ENCODE data around the gene MOB3B. TPM values are rescaled to one million over a fixed set of nuclear protein-coding genes. Genes with fewer than 3 reads are reported as not detected.
"Not testable (repeated sequence)": the region's sequence is repeated elsewhere in the genome, so short reads cannot be mapped to it uniquely, and the experiment has no call there.

MOB3B gene
- total RNA-seq, 2 donors from 2014 or later, result 4.3 to 6.0 TPM

DNA sequence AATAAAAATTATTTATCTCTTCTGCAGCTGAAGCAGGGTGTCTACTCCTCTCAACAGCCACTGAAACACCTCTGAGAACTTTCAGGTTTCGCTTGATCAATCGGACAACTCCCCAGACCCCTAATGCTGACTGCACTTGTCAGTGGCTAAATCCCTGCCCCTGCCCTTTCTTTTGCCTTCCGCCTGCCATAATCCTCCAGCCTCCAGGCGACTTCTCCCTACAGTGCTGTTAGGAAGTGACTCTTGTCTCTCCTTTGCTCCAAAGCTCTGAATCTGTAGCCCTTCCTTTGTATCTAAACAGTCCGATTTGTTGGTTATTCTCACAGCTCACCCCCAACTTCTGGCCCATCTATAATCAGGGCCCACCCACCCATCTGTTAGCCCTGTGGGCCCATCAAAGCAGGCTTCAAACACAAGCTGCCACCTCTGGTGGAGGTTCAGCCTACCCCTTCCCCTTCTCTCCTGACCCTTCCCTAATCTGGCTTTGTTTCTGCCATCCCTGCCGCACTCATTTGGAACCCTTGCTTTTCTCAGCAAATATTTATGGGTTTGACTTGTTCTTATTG is 59.2 kb downstream of the MOB3B start:
- WGBS, 2 donors, result 93 to 97% methylated on average over 6 of the region's 6 CpGs
- H3K4me3 ChIP-seq, result no peak overlapping the region
- H3K27ac ChIP-seq, result no peak overlapping the region
- no peak for DNase-seq
- TF ChIP-seq, protein P1, sequence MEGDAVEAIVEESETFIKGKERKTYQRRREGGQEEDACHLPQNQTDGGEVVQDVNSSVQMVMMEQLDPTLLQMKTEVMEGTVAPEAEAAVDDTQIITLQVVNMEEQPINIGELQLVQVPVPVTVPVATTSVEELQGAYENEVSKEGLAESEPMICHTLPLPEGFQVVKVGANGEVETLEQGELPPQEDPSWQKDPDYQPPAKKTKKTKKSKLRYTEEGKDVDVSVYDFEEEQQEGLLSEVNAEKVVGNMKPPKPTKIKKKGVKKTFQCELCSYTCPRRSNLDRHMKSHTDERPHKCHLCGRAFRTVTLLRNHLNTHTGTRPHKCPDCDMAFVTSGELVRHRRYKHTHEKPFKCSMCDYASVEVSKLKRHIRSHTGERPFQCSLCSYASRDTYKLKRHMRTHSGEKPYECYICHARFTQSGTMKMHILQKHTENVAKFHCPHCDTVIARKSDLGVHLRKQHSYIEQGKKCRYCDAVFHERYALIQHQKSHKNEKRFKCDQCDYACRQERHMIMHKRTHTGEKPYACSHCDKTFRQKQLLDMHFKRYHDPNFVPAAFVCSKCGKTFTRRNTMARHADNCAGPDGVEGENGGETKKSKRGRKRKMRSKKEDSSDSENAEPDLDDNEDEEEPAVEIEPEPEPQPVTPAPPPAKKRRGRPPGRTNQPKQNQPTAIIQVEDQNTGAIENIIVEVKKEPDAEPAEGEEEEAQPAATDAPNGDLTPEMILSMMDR (IDR thresholded peaks at IDR 0.05), result no peak
- TF ChIP-seq POLR2A (IDR thresholded peaks at IDR 0.05), result no peak
- no peak for ATAC-seq
- no peaks in the 10 kb centered on the region for H3K27me3 ChIP-seq
- peaks cover 4% of the 10 kb centered on the region for H3K4me1 ChIP-seq
- intact Hi-C loops (cut with DNase I), result no loop called here
- no peaks in the 10 kb centered on the region for H3K36me3 ChIP-seq (replicated peaks in 1 of 2; ENCODE audit: insufficient read depth in 1 of 2, low read depth in 2 of 2)
- no peaks in the 10 kb centered on the region for H3K9me3 ChIP-seq

DNA sequence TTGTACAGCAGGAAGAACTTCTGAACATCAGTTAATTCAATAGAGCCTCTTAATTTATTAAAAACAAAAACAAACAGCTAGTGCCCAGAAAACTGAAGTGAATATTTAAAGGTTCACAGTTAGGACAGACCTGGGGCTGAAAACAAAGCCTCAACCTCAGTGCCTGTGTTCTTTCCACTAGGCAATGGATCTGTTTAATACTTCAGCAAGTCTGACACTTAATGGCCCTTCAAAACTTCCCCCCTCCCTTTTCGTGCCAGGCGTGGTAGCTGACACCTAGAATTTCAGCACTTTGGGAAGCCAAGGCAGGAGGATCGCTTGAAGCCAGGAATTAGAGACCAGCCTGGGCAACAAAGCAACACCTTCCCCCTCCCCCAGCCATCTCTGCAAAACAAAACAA is 60.1 kb downstream of the MOB3B start:
- Histone ChIP-seq H3K4me1 (peaks cover 4% of the 10 kb centered on the region), H3K27me3 (no peaks in the 10 kb centered on the region), H3K36me3 (replicated peaks in 1 of 2; ENCODE audit: insufficient read depth in 1 of 2, low read depth in 2 of 2) (no peaks in the 10 kb centered on the region), H3K4me3 (no peak overlapping the region), H3K27ac (no peak overlapping the region), H3K9me3 (no peaks in the 10 kb centered on the region)
- intact Hi-C loops (cut with DNase I), result no loop called here
- ATAC-seq (no peak), DNase-seq (no peak)
- 89 to 92% methylated on average over 3 of the region's 3 CpGs for WGBS, 2 donors
- TF ChIP-seq, protein P1 (IDR thresholded peaks at IDR 0.05), result no peak
- TF ChIP-seq POLR2A (IDR thresholded peaks at IDR 0.05), result no peak

DNA sequence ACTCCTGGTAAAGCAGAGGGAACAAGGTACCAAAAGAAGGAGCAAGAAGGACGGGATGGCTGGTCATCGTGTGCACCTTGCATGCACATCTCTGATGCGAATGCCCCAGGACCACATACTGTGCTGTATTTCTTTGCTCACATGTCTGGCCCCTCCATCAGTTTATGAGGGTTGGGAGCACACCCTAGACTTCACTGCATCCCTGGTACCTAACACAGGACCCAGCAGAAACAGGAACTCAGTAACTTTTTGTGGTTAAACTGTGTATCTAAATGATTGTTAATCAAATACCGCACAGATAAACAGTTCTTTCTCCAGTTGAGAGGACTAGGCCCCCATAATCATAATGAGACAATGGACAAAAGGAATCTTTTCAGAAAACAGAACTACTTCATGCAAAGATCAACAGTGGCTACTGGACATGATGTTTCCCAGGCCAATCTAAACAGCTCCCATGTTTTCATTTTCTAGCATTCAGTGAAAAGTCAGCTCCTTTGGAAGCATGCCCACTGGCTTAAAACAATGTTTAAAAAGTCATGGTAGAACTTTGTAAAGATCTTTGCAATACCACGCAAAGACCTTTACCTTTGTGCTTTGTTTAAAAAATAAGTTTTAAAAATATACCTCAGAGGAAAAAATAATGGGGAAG is 61.0 kb downstream of the MOB3B start:
- H3K27me3 ChIP-seq, result no peaks in the 10 kb centered on the region
- DNase-seq (no peak), ATAC-seq (no peak)
- peaks cover 4% of the 10 kb centered on the region for H3K4me1 ChIP-seq
- intact Hi-C loops (cut with DNase I), result no loop called here
- no peak for TF ChIP-seq POLR2A (IDR thresholded peaks at IDR 0.05)
- TF ChIP-seq, protein P1 (IDR thresholded peaks at IDR 0.05), result no peak
- WGBS, 2 donors, result 84 to 88% methylated on average over 5 of the region's 5 CpGs
- no peak overlapping the region for H3K4me3 ChIP-seq
- H3K27ac ChIP-seq, result no peak overlapping the region
- H3K36me3 ChIP-seq (replicated peaks in 1 of 2; ENCODE audit: insufficient read depth in 1 of 2, low read depth in 2 of 2), result no peaks in the 10 kb centered on the region
- H3K9me3 ChIP-seq, result no peaks in the 10 kb centered on the region

DNA sequence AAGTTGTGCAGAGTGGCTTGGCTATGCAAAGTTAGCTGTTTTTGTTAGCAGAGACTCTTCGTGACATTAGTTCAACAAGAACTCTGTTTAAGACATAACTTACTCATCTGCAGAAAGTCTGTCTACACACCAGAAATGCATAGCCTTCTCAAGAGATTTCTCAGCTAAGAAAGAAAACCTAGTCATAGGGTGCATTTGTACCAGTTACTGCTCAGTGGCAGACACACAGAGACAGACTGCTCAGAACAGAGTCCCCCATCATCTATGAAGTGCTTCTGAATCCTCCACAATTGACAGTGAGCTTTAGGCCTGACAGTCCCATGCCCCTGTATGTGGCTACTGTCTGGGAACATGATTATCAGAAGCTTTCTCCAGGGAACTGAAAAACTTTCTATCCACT is 61.6 kb downstream of the MOB3B start:
- Histone ChIP-seq H3K36me3 (replicated peaks in 1 of 2; ENCODE audit: insufficient read depth in 1 of 2, low read depth in 2 of 2) (no peaks in the 10 kb centered on the region), H3K4me1 (peaks cover 4% of the 10 kb centered on the region), H3K27me3 (no peaks in the 10 kb centered on the region), H3K4me3 (no peak overlapping the region), H3K27ac (no peak overlapping the region), H3K9me3 (no peaks in the 10 kb centered on the region)
- 100% methylated on average over 1 of the region's 1 CpG for WGBS, 2 donors
- ATAC-seq (no peak), DNase-seq (no peak)
- TF ChIP-seq POLR2A (IDR thresholded peaks at IDR 0.05), result no peak
- TF ChIP-seq, protein P1 (IDR thresholded peaks at IDR 0.05), result no peak
- intact Hi-C loops (cut with DNase I), result no loop called here

DNA sequence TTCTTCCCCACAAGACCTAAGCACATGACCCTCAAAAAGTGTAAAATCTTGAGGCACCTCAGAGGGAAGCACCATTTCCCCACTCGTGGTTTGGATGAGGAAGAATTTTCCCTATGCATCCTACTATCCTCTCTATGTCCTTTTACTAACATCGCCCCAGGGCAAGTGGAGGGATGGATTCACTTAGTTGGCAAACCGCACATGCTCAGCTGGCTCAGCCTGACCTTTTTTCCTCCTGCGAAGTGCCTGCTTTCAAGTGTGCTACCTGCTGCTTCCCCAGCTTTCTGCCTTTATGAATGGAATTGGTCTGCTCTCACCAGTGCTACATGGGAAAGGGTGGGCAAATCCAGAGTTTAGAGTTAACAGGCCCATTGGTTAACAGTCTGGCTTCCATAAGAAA is 62.1 kb downstream of the MOB3B start:
- Histone ChIP-seq H3K4me1 (peaks cover 8% of the 10 kb centered on the region), H3K27me3 (no peaks in the 10 kb centered on the region), H3K4me3 (no peak overlapping the region), H3K36me3 (replicated peaks in 1 of 2; ENCODE audit: insufficient read depth in 1 of 2, low read depth in 2 of 2) (no peaks in the 10 kb centered on the region), H3K9me3 (no peaks in the 10 kb centered on the region), H3K27ac (no peak overlapping the region)
- intact Hi-C loops (cut with DNase I), result no loop called here
- 92 to 96% methylated on average over 4 of the region's 4 CpGs for WGBS, 2 donors
- ATAC-seq, result no peak
- DNase-seq, result no peak
- TF ChIP-seq POLR2A (IDR thresholded peaks at IDR 0.05), result no peak
- TF ChIP-seq, protein P1 (IDR thresholded peaks at IDR 0.05), result no peak

DNA sequence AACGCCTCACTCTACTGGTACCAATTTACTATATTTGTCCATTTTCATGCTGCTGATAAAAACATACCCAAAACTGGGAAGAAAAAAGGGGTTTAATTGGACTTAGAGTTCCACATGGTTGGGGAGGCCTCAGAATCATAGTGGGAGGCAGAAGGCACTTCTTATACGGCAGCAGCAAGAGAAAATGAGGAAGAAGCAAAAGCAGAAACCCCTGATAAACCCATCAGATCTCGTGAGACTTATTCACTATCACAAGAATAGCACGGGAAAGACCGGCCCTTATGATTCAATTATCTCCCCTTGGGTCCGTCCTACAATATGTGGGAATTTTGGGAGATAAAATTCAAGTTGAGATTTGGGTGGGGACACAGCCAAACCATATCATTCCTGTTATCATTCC is 63.1 kb downstream of the MOB3B start:
- H3K27ac ChIP-seq; H3K9me3 ChIP-seq; ATAC-seq; H3K4me3 ChIP-seq; DNase-seq; intact Hi-C loops (cut with DNase I); H3K27me3 ChIP-seq; H3K36me3 ChIP-seq (replicated peaks in 1 of 2; ENCODE audit: insufficient read depth in 1 of 2, low read depth in 2 of 2): not testable (repeated sequence)
- 73 to 82% methylated on average over 6 of the region's 6 CpGs for WGBS, 2 donors
- peaks cover 10% of the 10 kb centered on the region for H3K4me1 ChIP-seq

DNA sequence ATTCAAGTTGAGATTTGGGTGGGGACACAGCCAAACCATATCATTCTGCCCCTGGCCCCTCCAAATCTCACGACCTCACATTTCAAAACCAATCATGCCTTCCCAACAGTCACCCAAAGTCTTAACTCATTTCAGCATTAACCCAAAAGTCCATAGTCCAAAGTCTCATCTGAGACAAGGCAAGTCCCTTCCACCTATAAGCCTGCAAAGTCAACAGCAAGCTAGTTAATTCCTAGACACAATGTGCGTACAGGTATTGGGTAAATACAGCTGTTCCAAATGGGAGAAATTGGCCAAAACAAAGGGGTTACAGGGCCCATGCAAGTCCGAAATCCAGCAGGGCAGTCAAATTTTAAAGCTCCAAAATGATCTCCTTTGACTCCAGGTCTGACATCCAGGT is 64.7 kb downstream of the MOB3B start:
- H3K27me3 ChIP-seq; intact Hi-C loops (cut with DNase I); H3K4me3 ChIP-seq; H3K36me3 ChIP-seq (replicated peaks in 1 of 2; ENCODE audit: insufficient read depth in 1 of 2, low read depth in 2 of 2); H3K27ac ChIP-seq; H3K9me3 ChIP-seq; DNase-seq; ATAC-seq: not testable (repeated sequence)
- peaks cover 15% of the 10 kb centered on the region for H3K4me1 ChIP-seq
- 53 to 67% methylated on average over 3 of the region's 3 CpGs for WGBS, 2 donors
